H4 (cell line): Measurements from ENCODE around the gene IPPK. TPM values are rescaled to one million over a fixed set of nuclear protein-coding genes. Genes with fewer than 3 reads are reported as not detected.

Source experiments
- DNase-seq: peaks from one replicate; pipeline ENCODE4 v3.0.0-alpha.2; 2015; ENCODE audit warnings: low spot score
- total RNA-seq: library from RNA; depleted of rRNA; stranded (reverse); fragments of >200 nt; shearing (Covaris generic); gene quantifications from 2 replicates; pipeline ENCODE4 v1.2.3, GENCODE V29; 2014

The IPPK gene
- total RNA-seq, 1 experiment from 2014 or later, result 12.8 TPM

- DNase-seq, result no peak
Measured at GRCh38 chr9:92657296-92658094, 12.4 kb downstream of the IPPK start.

GRCh38 chr9:92656537-92656925, 13.4 kb downstream of the IPPK start:
- DNase-seq, result no peak

DNA sequence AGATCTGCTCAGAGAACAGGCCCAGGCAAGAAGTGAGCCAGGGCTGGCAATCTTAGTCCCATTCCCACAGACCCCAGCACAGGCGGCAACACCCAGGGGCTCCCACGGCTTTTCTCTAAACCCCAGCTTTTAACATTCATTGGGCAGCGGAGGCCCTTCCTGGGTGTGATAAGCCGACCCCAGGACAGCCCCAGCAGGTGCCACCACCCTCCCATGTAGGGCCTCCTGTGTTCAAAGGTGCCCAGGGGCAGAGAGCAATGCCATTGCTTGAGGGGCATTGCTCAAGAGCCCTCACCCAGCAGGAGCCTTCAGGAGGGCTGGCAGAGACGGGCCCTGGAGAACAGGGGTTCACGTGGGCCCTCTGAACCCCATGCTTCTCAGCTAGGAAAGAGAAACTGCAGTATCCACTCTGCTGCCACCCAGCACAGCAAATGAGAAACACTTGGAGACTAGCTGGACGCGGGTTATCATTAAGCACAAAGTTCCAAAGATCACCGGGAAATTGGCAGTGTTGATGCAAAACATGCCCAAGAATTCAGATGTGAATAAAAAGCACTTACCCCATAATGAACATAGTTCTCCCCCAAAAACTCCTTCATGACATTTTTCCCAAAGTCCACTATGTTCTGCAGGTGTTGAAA, 13.9 kb downstream of the IPPK start:
- no peak for DNase-seq

GRCh38 chr9:92655366-92655765, 14.6 kb downstream of the IPPK start:
- DNase-seq, result no peak

DNA sequence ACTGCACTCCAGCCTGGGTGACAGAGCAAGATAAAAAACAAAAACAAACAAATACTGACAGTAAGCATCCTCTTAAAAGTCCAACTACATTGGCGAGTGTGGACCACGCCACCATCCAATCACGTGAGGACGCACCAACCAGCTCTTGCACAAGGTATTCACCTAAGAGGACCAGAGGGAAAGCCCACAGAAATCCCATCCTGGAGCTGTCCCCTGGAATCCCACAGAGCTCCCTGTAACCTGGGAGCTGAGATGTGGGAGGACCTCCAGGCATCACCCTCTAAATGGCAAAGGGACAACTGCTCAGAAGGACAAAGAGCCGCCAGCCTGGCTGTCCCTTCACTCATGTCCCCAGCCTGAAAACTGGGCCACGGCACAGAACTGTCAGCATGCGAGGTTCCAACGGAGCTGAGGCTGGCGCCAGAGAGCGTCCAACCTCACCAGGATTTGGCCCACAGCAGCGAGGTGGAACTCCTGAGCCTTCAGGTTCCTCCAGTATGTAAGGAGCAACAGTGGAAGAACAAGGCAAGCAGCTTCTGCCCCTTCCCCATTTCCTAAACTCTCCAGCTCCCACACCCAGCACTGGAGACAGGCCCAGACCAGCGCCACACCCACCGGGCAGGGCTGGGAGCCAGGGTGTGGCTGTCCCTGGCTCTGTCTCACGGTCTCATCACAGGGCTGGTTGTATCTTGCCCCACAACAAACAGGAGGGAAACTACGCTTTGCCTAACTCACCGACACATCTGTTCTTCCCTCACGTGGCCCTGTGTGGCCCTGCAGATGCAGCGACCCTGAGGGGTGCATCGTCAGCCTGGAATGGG, 15.2 kb downstream of the IPPK start:
- DNase-seq, result no peak

DNA sequence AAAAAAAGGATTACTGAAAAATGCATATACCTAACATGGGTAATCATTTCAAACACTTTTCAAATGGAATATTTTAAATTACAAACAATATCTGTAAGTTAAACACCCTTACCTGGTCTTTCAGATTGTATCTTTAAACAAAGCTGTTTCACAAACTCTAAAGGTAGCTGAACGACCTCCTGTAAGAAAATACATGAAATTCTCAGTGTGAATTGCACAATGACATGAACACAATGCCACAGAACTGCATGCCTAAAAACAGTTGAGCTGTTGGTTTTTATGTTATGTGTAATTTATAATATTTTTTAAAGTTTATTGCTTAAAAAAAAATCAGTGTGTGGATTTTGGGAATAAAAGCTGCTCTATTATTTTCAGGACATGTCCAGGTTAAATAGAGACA, 17.5 kb downstream of the IPPK start:
- DNase-seq, result no peak

- DNase-seq, result no peak
Measured at GRCh38 chr9:92650839-92651621, 18.9 kb downstream of the IPPK start.

GRCh38 chr9:92650296-92650695, 19.6 kb downstream of the IPPK start:
- DNase-seq, result no peak

DNA sequence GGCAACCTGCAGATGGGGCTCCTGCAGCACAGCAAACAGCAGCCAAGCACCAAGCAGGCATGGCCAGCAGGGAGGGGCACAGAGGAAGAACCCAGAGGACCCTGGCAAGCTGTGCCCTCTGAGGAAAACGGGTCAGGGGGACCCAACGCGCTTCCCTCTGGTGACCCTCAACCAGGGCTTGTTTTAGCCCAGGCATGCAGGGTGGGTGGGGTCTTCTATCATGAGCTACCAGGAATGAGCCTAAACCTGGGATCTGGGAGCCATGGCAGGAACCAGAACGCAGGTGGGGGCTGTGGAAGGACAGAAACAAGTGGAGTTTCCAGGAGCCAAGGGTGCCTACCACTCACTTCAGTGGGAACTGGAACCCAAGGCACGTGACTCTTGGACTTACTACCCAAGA, 20.9 kb downstream of the IPPK start:
- no peak for DNase-seq

DNA sequence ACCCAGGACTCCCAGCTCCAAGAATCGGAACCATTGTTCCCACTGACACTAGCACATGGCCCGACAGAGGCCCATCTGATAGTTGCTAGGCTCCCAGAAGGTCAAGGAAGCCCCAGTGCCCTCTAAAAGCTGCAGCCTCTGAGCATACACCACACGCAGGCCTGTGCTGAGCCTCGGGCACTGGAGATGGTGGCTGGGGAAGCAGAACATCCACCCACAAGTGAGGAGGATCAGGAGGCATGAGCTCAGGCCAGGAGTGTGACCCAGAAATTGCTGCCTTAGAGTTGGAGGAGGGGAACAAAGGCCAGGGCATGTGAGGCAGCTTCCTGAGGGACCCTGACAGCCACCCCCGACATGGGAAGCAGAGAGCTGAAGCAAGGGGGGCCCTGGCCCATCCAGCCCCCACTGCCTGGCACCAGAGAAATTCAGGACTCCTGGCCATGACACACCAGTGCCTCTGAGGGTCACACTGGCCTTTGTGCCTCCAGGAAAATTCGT, 21.4 kb downstream of the IPPK start:
- no peak for DNase-seq

DNA sequence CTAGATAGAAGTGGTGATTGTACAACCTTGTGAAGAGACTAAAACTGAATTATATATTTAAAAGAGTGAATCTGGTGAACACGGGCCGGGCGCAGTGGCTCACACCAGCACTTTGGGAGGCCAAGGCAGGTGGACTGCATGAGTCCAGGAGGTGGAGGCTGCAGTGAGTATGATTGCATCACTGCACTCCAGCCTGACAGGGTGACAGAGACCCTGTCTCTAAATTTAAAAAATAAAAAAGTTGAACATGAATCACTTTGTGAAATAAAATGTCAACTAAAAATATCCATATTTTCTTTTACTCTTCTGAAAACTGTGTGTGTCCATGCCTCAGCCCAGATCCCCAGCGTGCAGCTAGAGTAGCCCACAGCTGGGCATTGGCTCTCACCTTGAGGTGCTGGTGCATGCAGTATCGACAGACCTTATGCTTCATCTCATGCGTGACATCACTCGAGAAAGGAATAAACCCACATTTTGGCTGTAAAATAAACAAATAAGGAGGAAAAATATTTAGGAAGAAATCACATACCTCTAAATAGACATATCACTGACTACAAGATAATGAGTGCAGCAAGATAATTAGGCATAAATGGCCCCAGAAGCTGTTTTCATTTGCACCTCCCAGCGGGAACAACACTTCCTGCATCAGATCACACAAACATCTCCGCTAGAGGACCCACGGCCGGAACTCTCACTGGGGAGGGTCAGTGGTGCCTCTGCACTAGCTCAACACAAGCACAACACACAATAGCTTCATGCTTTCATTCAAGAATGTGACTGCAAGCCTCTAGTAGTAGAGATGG, 22.1 kb downstream of the IPPK start:
- DNase-seq, result no peak

DNA sequence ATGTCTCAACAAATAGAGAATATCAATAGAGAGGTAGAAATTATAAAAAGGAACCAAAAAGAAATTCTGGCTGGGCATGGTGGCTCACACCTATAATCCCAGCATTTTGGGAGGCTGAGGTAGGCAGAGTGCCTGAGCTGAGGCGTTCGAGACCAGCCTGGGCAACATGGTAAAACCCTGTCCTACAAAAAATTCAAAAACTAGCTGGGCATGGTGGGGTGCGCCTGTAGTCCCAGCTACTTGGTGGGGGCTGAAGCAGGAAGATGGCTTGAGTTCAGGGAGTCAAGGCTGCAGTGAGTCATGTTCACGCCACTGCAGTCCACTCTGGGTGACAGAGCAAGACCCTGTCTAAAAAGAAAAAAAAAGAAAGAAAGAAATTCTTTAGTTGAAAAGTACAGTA, 24.9 kb downstream of the IPPK start:
- no peak for DNase-seq

DNA sequence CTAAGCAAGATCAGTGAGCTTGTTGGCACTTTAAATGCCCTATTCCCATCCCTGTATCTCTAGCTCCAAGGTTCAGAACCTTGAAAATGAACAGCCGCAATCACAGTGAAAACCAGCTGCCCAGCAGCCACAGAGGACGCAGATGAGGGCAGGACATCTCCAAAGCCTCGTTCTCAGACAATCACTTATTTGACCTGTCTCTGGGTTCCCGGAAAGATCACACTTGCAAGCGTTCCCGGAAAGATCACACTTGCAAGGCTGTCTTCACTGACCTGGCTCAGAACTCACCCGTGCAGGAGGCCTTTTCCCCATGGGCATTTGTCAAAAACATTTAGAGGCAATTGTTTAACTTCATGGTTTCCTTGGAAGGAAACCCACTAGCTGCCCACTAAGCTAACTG, 25.7 kb downstream of the IPPK start:
- DNase-seq, result no peak

GRCh38 chr9:92642564-92642963, 27.4 kb downstream of the IPPK start:
- DNase-seq, result no peak

GRCh38 chr9:92642041-92642451, 27.9 kb downstream of the IPPK start:
- DNase-seq, result no peak

- DNase-seq, result no peak
Measured at GRCh38 chr9:92641092-92641809, 28.7 kb downstream of the IPPK start.

DNA sequence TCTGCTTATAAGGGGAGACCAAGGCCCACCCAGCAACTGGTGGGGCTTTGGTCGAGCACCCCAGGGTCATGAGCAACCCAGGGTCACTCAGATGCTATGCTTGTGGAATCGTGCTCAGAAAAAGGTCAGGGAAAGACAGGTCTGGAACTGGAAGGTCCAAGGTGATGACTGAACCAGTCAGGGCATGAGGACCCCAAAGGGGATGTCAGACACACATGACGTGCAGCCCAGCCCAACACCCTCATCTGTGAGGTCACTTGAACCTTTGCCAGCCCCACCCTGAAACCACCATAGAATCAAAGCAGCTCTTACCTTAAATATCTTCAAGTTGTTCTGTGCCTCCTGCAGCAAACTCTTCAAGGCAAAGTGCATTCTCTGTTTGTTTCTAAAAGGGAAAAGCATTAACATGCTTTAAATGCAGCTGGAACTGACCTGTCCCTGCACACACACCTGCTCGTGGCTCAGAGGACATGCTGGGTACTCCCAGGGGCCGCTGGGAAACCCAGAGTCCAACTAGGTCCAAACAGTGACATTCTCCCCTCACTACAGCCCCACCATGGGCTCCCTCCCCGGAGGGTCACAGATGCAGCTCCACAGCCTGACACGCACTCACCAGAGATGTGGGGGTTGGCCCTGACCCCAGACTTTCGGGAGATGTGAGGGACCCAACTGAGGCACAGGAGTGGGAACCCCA, 29.4 kb downstream of the IPPK start:
- no peak for DNase-seq

DNA sequence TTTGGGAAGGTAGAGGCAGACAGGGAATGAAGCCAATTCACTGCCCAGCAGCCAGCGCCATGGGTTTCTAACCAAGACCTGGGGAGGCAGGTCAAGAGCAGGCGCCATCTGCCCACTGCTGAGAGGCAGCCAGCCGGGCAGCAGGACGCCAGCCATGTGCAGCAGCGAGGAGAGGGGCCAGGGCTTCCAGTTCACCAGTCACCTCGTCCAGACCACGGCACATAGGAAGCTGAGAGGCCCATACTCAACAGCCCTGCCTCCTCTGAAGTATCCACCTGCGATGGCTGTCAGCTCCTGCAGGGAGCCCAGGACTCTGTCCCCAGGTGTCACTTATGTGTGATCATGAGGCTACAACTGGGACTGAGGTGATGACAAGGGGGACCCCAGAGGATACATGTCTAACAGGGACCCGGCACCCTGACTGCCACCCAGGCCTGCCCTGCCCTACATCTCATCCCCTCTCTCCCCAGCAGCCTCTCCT, 30.1 kb downstream of the IPPK start:
- no peak for DNase-seq

- no peak for DNase-seq
Measured at GRCh38 chr9:92639124-92639523, 30.8 kb downstream of the IPPK start.
